Fibroblast of lung (primary cell): Measurements from ENCODE around the gene CDC16. TPM values are rescaled to one million over a fixed set of nuclear protein-coding genes. Genes with fewer than 3 reads are reported as not detected.
A peak's percentile ranks its signal among the peaks of the same experiment; 100 is the strongest.

Experiments
- DNase-seq, 2 donors: peaks; one replicate each; pipeline versions ENCODE4 v3.0.0 to v3.0.0-alpha.2; 2010; ENCODE audit warnings: low read depth in 2 of 2
- H2AFZ ChIP-seq: 2 replicates; pipeline ENCODE4 v1.5.1; 2012; ENCODE audit warnings: low read length, control low read depth, inconsistent platforms
- H3K27ac ChIP-seq: 2 replicates; pipeline ENCODE4 v1.5.1; 2011; ENCODE audit warnings: low read length, control low read depth; ENCODE audit not compliant: insufficient read depth
- H3K27me3 ChIP-seq: 2 replicates; pipeline ENCODE4 v1.5.1; 2011; ENCODE audit warnings: mild to moderate bottlenecking, low read length; ENCODE audit not compliant: control insufficient read depth, insufficient read depth
- H3K36me3 ChIP-seq: 2 replicates; pipeline ENCODE4 v1.5.1; 2011; ENCODE audit warnings: low read length; ENCODE audit not compliant: control insufficient read depth, insufficient read depth
- H3K4me1 ChIP-seq: 2 replicates; pipeline ENCODE4 v1.5.1; 2011; ENCODE audit warnings: low read length; ENCODE audit not compliant: control insufficient read depth, insufficient read depth; ENCODE audit errors: extremely low read depth
- H3K4me2 ChIP-seq: 2 replicates; pipeline ENCODE4 v1.5.1; 2011; ENCODE audit warnings: low read length, control low read depth; ENCODE audit not compliant: insufficient read depth; ENCODE audit errors: extremely low read depth
- H3K4me3 ChIP-seq, 4 experiments: fragments of 200-600 bp in 1 of 4; sonication (generic) in 1 of 4; replicated peaks in 1 of 4; 2 replicates each; pipeline ENCODE4 v1.5.1; 2011 to 2016; ENCODE audit warnings: low read length in 4 of 4, low read depth in 3 of 4, mild to moderate bottlenecking in 3 of 4, control low read depth in 2 of 4, inconsistent platforms in 1 of 4, mixed read lengths in 1 of 4; ENCODE audit not compliant: insufficient read depth in 1 of 4; ENCODE audit errors: control extremely low read depth in 1 of 4
- H3K79me2 ChIP-seq: 2 replicates; pipeline ENCODE4 v1.5.1; 2012; ENCODE audit warnings: mild to moderate bottlenecking, low read length, inconsistent platforms; ENCODE audit not compliant: control insufficient read depth, insufficient read depth
- H3K9ac ChIP-seq: 2 replicates; pipeline ENCODE4 v1.5.1; 2011; ENCODE audit warnings: mild to moderate bottlenecking, low read length, control low read depth; ENCODE audit not compliant: insufficient read depth
- H3K9me3 ChIP-seq: 2 replicates; pipeline ENCODE4 v1.5.1; 2012; ENCODE audit warnings: low read depth, low read length; ENCODE audit not compliant: control insufficient read depth, insufficient read depth
- H4K20me1 ChIP-seq: 2 replicates; pipeline ENCODE4 v1.5.1; 2011; ENCODE audit warnings: low read length; ENCODE audit not compliant: control insufficient read depth, insufficient read depth; ENCODE audit errors: extremely low read depth
- CTCF ChIP-seq, 2 donors: IDR thresholded peaks in 1 of 2; conservative IDR thresholded peaks in 1 of 2; 1 replicate in 1 of 2; 2 replicates in 1 of 2; pipeline ENCODE4 v1.5.1; 2011 to 2012; ENCODE audit warnings: low read length in 2 of 2, control low read depth in 1 of 2, inconsistent platforms in 1 of 2, low read depth in 1 of 2, mild to moderate bottlenecking in 1 of 2
- EZH2 ChIP-seq: IDR thresholded peaks from 2 replicates; pipeline ENCODE4 v1.5.1; 2012; ENCODE audit warnings: low read length, control low read depth, mild to moderate bottlenecking; ENCODE audit errors: missing control alignments
- polyA plus RNA-seq, 2 donors: library from polyadenylated mRNA; depleted of rRNA in 1 of 2; stranded (reverse) in 1 of 2; unstranded in 1 of 2; fragments of >200 nt; gene quantifications; 2 replicates each; pipeline ENCODE4 v1.2.1, GENCODE V29; 2011 to 2012; ENCODE audit warnings: missing spikeins in 1 of 2
- total RNA-seq: library from RNA; depleted of rRNA; stranded (reverse); fragments of >200 nt; gene quantifications from 2 replicates; pipeline ENCODE4 v1.2.1, GENCODE V29; 2014

Gene CDC16
- total and polyA plus RNA-seq, 2 donors (not counting 1 experiment from before 2014, with no cell fraction given): 52.2 to 101 TPM

- DNase-seq: peak; percentile 43 to 55
- no peaks in the 10 kb centered on the region for H3K36me3 ChIP-seq
- H3K4me2 ChIP-seq: no peak overlapping the region
- no peak overlapping the region for H3K27ac ChIP-seq
- no peak overlapping the region for H3K4me3 ChIP-seq
- H2AFZ ChIP-seq: no peak overlapping the region
- H3K4me1 ChIP-seq: no peaks in the 10 kb centered on the region
- no peaks in the 10 kb centered on the region for H3K9me3 ChIP-seq
- TF ChIP-seq EZH2: no peak
- no peak for TF ChIP-seq CTCF (conservative IDR thresholded peaks at IDR 0.05 in 1 of 2, IDR thresholded peaks at IDR 0.05 in 1 of 2; ENCODE audit: low read depth in 1 of 2, low read length in 2 of 2)
- H3K79me2 ChIP-seq: peaks cover 3% of the 10 kb centered on the region
- H4K20me1 ChIP-seq: no peaks in the 10 kb centered on the region
- no peak overlapping the region for H3K9ac ChIP-seq
- H3K27me3 ChIP-seq: peaks cover 3% of the 10 kb centered on the region
Observed at GRCh38 chr13:114230117-114230516, 4.6 kb upstream of the CDC16 start.

- H3K79me2 ChIP-seq: peaks cover 8% of the 10 kb centered on the region
- no peak overlapping the region for H3K9ac ChIP-seq
- H3K36me3 ChIP-seq: no peaks in the 10 kb centered on the region
- H3K27ac ChIP-seq: no peak overlapping the region
- TF ChIP-seq CTCF (conservative IDR thresholded peaks at IDR 0.05 in 1 of 2, IDR thresholded peaks at IDR 0.05 in 1 of 2; ENCODE audit: low read depth in 1 of 2, low read length in 2 of 2): no peak
- no peak for TF ChIP-seq EZH2
- peaks cover 3% of the 10 kb centered on the region for H3K27me3 ChIP-seq
- no peak overlapping the region for H2AFZ ChIP-seq
- H3K4me3 ChIP-seq: no peak overlapping the region
- no peaks in the 10 kb centered on the region for H3K9me3 ChIP-seq
- H3K4me2 ChIP-seq: no peak overlapping the region
- no peaks in the 10 kb centered on the region for H3K4me1 ChIP-seq
- DNase-seq: no peak
- no peaks in the 10 kb centered on the region for H4K20me1 ChIP-seq
Observed at GRCh38 chr13:114230575-114230974, 4.1 kb upstream of the CDC16 start.

- H4K20me1 ChIP-seq: no peaks in the 10 kb centered on the region
- H3K4me3 ChIP-seq: no peak overlapping the region
- H3K36me3 ChIP-seq: no peaks in the 10 kb centered on the region
- H3K27ac ChIP-seq: no peak overlapping the region
- H3K79me2 ChIP-seq: peaks cover 20% of the 10 kb centered on the region
- no peaks in the 10 kb centered on the region for H3K4me1 ChIP-seq
- no peak overlapping the region for H3K9ac ChIP-seq
- no peaks in the 10 kb centered on the region for H3K9me3 ChIP-seq
- TF ChIP-seq EZH2: no peak
- TF ChIP-seq CTCF (conservative IDR thresholded peaks at IDR 0.05 in 1 of 2, IDR thresholded peaks at IDR 0.05 in 1 of 2; ENCODE audit: low read depth in 1 of 2, low read length in 2 of 2): no peak
- H3K27me3 ChIP-seq: peaks cover 3% of the 10 kb centered on the region
- no peak overlapping the region for H3K4me2 ChIP-seq
- DNase-seq: no peak
- no peak overlapping the region for H2AFZ ChIP-seq
Observed at GRCh38 chr13:114231886-114232285, 2.8 kb upstream of the CDC16 start.
